Measurements from ENCODE around the gene CDKAL1. TPM values are rescaled to one million over a fixed set of nuclear protein-coding genes. Genes with fewer than 3 reads are reported as not detected.

Gene CDKAL1
- total and polyA plus RNA-seq, 10 of the 15 experiments (the other 5 are each of a cell fraction or from before 2014, with no cell fraction given) = 10.7 to 26.9 (median 17.3) TPM

- TF ChIP-seq MAX (IDR thresholded peaks at IDR 0.05; ENCODE audit: low read depth, low read length) (no peak), RB1 (IDR thresholded peaks at IDR 0.05; ENCODE audit: borderline replicate concordance) (no peak), CBX3 (IDR thresholded peaks at IDR 0.05; ENCODE audit: borderline replicate concordance, low read depth) (no peak), RBBP5 (conservative IDR thresholded peaks at IDR 0.05) (no peak), BHLHE40 (IDR thresholded peaks at IDR 0.05; ENCODE audit: borderline replicate concordance in 1 of 2, low read depth in 2 of 2, low read length in 1 of 2) (no peak), ATF3 (IDR thresholded peaks at IDR 0.05; ENCODE audit: borderline replicate concordance, extremely low read depth, low read depth, low read length) (no peak), PBX3 (IDR thresholded peaks at IDR 0.05; ENCODE audit: insufficient replicate concordance, low read depth, low read length) (no peak), EZH2 (IDR thresholded peaks at IDR 0.05; ENCODE audit: borderline replicate concordance, control insufficient read depth, low read depth, low read length) (no peak), ETV6 (conservative IDR thresholded peaks at IDR 0.05 in 1 of 2, IDR thresholded peaks at IDR 0.05 in 1 of 2; ENCODE audit: borderline replicate concordance in 1 of 2, low read depth in 1 of 2) (0 out of 4 replicates have a peak, but pooled peaks of 1 of the 2 experiments have one; percentile 26), CBFB (IDR thresholded peaks at IDR 0.05; ENCODE audit: low read depth) (no peak), ZNF274 (IDR thresholded peaks at IDR 0.05; ENCODE audit: insufficient read depth, insufficient read length) (no peak), RAD21 (IDR thresholded peaks at IDR 0.05; ENCODE audit: insufficient read depth, low read depth, low read length) (no peak), MEF2B (IDR thresholded peaks at IDR 0.05; ENCODE audit: partially characterized antibody, poor library complexity, severe bottlenecking) (no peak), YY1 (IDR thresholded peaks at IDR 0.05; ENCODE audit: low read depth, low read length) (no peak), BCL3 (IDR thresholded peaks at IDR 0.05; ENCODE audit: borderline replicate concordance, insufficient read depth, low read depth, low read length, poor library complexity, severe bottlenecking) (no peak), ZZZ3 (IDR thresholded peaks at IDR 0.05; ENCODE audit: control insufficient read depth, insufficient read length, low read depth) (no peak), KAT2A (conservative IDR thresholded peaks at IDR 0.05; ENCODE audit: control insufficient read depth, low read depth, low read length) (no peak), FOS (IDR thresholded peaks at IDR 0.05; ENCODE audit: borderline replicate concordance, extremely low read depth, insufficient read length) (no peak), MEF2A (IDR thresholded peaks at IDR 0.05; ENCODE audit: insufficient read depth, low read depth, low read length) (no peak), SREBF1 (IDR thresholded peaks at IDR 0.05; ENCODE audit: low read length) (no peak), E2F8 (IDR thresholded peaks at IDR 0.05; ENCODE audit: low read depth, partially characterized antibody) (no peak), ESRRA (IDR thresholded peaks at IDR 0.05; ENCODE audit: low read length) (peak; percentile 91; the same call in 1 of the 2 replicates), ZNF217 (IDR thresholded peaks at IDR 0.05) (no peak), ZNF207 (IDR thresholded peaks at IDR 0.05; ENCODE audit: borderline replicate concordance) (no peak), SIN3A (IDR thresholded peaks at IDR 0.05; ENCODE audit: low read depth, low read length) (no peak), SREBF2 (IDR thresholded peaks at IDR 0.05; ENCODE audit: low read length) (no peak)
Observed at GRCh38 chr6:21166754-21167153, 632.5 kb downstream of the CDKAL1 start (continued).
